ENCODE data around the gene MIS18BP1.
"Not testable (repeated sequence)": the region's sequence is repeated elsewhere in the genome, so short reads cannot be mapped to it uniquely, and the experiment has no call there.

The MIS18BP1 gene

GRCh38 chr14:45242706-45243105 lies 10.3 kb downstream of the MIS18BP1 start:
- TF ChIP-seq CTCF (IDR thresholded peaks at IDR 0.05; ENCODE audit: extremely low read depth, missing control alignments): no peak
- DNase-seq (ENCODE audit: low spot score): no peak

GRCh38 chr14:45238988-45239387 lies 14.0 kb downstream of the MIS18BP1 start:
- no peak for TF ChIP-seq CTCF (IDR thresholded peaks at IDR 0.05; ENCODE audit: extremely low read depth, missing control alignments)
- DNase-seq (ENCODE audit: low spot score): no peak

- no peak for TF ChIP-seq CTCF (IDR thresholded peaks at IDR 0.05; ENCODE audit: extremely low read depth, missing control alignments)
- DNase-seq (ENCODE audit: low spot score): no peak
Observed at GRCh38 chr14:45227566-45227965, 25.4 kb downstream of the MIS18BP1 start.

GRCh38 chr14:45222485-45223262 lies 30.3 kb downstream of the MIS18BP1 start:
- peak; percentile 21 for DNase-seq (ENCODE audit: low spot score)
- no peak for TF ChIP-seq CTCF (IDR thresholded peaks at IDR 0.05; ENCODE audit: extremely low read depth, missing control alignments)

GRCh38 chr14:45214341-45214740 lies 38.7 kb downstream of the MIS18BP1 start:
- DNase-seq (ENCODE audit: low spot score): not testable (repeated sequence)

GRCh38 chr14:45213716-45214115 lies 39.3 kb downstream of the MIS18BP1 start:
- DNase-seq (ENCODE audit: low spot score): not testable (repeated sequence)

GRCh38 chr14:45212231-45212630 lies 40.8 kb downstream of the MIS18BP1 start:
- no peak for DNase-seq (ENCODE audit: low spot score)
- no peak for TF ChIP-seq CTCF (IDR thresholded peaks at IDR 0.05; ENCODE audit: extremely low read depth, missing control alignments)

GRCh38 chr14:45211295-45211694 lies 41.7 kb downstream of the MIS18BP1 start:
- TF ChIP-seq CTCF (IDR thresholded peaks at IDR 0.05; ENCODE audit: extremely low read depth, missing control alignments): no peak
- no peak for DNase-seq (ENCODE audit: low spot score)
